GM08714 (cell line): ENCODE results near the gene RRP1.

Source experiments
- H3K4me3 ChIP-seq: fragments of 200-500 bp; sonication (Bioruptor generic); 2 replicates; pipeline ENCODE4 v1.5.1; 2014; ENCODE audit warnings: mild to moderate bottlenecking, low read length, inconsistent platforms
- ZNF274 ChIP-seq: IDR thresholded peaks from 2 replicates; pipeline ENCODE4 v1.6.1; 2012; ENCODE audit warnings: mild to moderate bottlenecking, low read depth, low read length

The RRP1 gene

GRCh38 chr21:43777953-43778352 is 11.4 kb upstream of the RRP1 start:
- TF ChIP-seq ZNF274: no peak
- no peak overlapping the region for H3K4me3 ChIP-seq

GRCh38 chr21:43778469-43779335 is 10.7 kb upstream of the RRP1 start:
- H3K4me3 ChIP-seq: no peak overlapping the region
- TF ChIP-seq ZNF274: no peak

- TF ChIP-seq ZNF274: no peak
- no peak overlapping the region for H3K4me3 ChIP-seq
Measured at GRCh38 chr21:43779660-43780059, 9.7 kb upstream of the RRP1 start.

- no peak for TF ChIP-seq ZNF274
- no peak overlapping the region for H3K4me3 ChIP-seq
Measured at GRCh38 chr21:43781846-43782245, 7.5 kb upstream of the RRP1 start.

GRCh38 chr21:43782431-43783097 is 6.8 kb upstream of the RRP1 start:
- H3K4me3 ChIP-seq: no peak overlapping the region

GRCh38 chr21:43783098-43783700 is 6.2 kb upstream of the RRP1 start:
- no peak overlapping the region for H3K4me3 ChIP-seq
- no peak for TF ChIP-seq ZNF274

More at GRCh38 chr21:43782431-43783097, 6.8 kb upstream of the RRP1 start:
- TF ChIP-seq ZNF274: no peak

GRCh38 chr21:43785134-43785533 is 4.2 kb upstream of the RRP1 start:
- no peak for TF ChIP-seq ZNF274

GRCh38 chr21:43786300-43786806 is 3.0 kb upstream of the RRP1 start:
- no peak overlapping the region for H3K4me3 ChIP-seq
- no peak for TF ChIP-seq ZNF274

More at GRCh38 chr21:43785134-43785533, 4.2 kb upstream of the RRP1 start:
- H3K4me3 ChIP-seq: no peak overlapping the region

- no peak for TF ChIP-seq ZNF274
- H3K4me3 ChIP-seq: no peak overlapping the region
Measured at GRCh38 chr21:43786807-43787440, 2.5 kb upstream of the RRP1 start.

- no peak for TF ChIP-seq ZNF274
- peak overlapping the region; percentile 85 for H3K4me3 ChIP-seq
Measured at GRCh38 chr21:43790010-43790524, 690 bp downstream of the RRP1 start.

- no peak overlapping the region for H3K4me3 ChIP-seq
- TF ChIP-seq ZNF274: no peak
Measured at GRCh38 chr21:43792406-43792805, 3.0 kb downstream of the RRP1 start.

GRCh38 chr21:43793243-43793642 is 3.9 kb downstream of the RRP1 start:
- no peak overlapping the region for H3K4me3 ChIP-seq
- TF ChIP-seq ZNF274: no peak

- no peak for TF ChIP-seq ZNF274
- no peak overlapping the region for H3K4me3 ChIP-seq
Measured at GRCh38 chr21:43794311-43794710, 4.9 kb downstream of the RRP1 start.

GRCh38 chr21:43794857-43795256 is 5.5 kb downstream of the RRP1 start:
- no peak overlapping the region for H3K4me3 ChIP-seq
- no peak for TF ChIP-seq ZNF274
